ENCODE measurements around the gene DND1.
"Not testable (repeated sequence)": the region's sequence is repeated elsewhere in the genome, so short reads cannot be mapped to it uniquely, and the experiment has no call there.

Gene DND1

DNA sequence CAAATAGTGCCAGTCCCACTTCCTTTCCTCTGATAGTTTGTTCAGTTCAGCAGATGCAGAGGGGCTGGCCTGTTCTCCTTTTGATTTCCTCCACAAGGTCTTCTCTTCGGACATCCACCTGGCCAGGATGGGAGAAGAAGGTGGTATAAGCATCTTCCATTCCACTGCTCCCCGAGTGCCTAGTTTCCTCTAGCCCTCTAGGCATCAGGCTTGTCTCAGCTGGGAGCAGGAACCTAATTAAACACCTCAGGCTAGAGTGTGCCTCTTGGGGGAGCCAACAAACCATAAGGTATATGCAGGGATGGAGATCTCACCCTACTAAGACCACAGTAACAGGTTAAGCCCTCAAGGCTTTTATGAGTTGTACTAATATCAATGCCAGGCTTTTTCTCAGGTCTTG lies 835 bp upstream of the DND1 start:
- DNase-seq: no peak
- H3K36me3 Mint-ChIP-seq (ENCODE audit: low read depth): peaks cover 57% of the 10 kb centered on the region
- TF ChIP-seq, protein P1, sequence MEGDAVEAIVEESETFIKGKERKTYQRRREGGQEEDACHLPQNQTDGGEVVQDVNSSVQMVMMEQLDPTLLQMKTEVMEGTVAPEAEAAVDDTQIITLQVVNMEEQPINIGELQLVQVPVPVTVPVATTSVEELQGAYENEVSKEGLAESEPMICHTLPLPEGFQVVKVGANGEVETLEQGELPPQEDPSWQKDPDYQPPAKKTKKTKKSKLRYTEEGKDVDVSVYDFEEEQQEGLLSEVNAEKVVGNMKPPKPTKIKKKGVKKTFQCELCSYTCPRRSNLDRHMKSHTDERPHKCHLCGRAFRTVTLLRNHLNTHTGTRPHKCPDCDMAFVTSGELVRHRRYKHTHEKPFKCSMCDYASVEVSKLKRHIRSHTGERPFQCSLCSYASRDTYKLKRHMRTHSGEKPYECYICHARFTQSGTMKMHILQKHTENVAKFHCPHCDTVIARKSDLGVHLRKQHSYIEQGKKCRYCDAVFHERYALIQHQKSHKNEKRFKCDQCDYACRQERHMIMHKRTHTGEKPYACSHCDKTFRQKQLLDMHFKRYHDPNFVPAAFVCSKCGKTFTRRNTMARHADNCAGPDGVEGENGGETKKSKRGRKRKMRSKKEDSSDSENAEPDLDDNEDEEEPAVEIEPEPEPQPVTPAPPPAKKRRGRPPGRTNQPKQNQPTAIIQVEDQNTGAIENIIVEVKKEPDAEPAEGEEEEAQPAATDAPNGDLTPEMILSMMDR (IDR thresholded peaks at IDR 0.05): no peak
- peak overlapping the region; percentile 81 for H3K27ac Mint-ChIP-seq
- no peaks in the 10 kb centered on the region for H3K9me3 Mint-ChIP-seq
- H3K4me1 Mint-ChIP-seq: no peaks in the 10 kb centered on the region
- no peak overlapping the region for H3K4me3 Mint-ChIP-seq
- H3K27me3 Mint-ChIP-seq (ENCODE audit: low read depth, poor library complexity): peaks cover 4% of the 10 kb centered on the region

DNA sequence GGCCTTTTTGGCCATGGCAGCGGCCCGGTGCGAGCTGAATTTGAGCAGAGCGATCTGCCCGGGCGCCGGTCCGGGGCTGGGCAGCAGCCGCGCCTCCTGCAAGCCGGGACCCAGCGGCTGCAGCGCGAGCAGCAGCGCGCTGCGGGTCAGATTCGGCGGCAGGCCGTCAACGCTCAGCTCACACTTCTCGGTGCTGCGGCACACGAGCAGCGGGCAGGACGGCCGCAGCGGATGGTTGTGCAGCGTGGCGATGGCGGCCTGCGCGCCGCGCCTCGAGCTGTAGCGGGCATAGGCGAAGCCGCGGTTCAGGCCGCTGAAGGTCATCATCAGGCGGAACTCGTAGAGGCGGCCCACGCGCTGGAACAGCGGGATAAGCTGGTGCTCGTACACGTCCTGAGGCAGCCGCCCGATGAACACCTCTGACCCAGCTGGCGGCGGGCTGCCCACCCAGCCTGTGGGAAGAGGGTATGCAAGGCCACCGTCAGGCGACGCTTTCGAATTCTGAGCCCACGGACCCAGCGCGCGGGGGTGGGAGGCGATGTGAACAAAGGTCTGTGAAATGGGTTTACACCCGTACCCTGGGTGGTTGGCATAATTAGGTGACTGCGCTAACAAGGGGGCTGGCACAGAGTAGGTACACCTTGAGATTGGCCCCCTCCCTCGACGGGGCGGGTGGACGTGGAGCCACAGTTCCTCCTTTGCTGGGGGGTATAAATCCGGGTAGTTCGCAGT lies 755 bp downstream of the DND1 start:
- peaks cover 4% of the 10 kb centered on the region for H3K27me3 Mint-ChIP-seq (ENCODE audit: low read depth, poor library complexity)
- no peak overlapping the region for H3K27ac Mint-ChIP-seq
- H3K36me3 Mint-ChIP-seq (ENCODE audit: low read depth): peaks cover 60% of the 10 kb centered on the region
- TF ChIP-seq, protein P1 (IDR thresholded peaks at IDR 0.05): no peak
- no peaks in the 10 kb centered on the region for H3K4me1 Mint-ChIP-seq
- no peaks in the 10 kb centered on the region for H3K9me3 Mint-ChIP-seq
- DNase-seq: peak; percentile 41
- no peak overlapping the region for H3K4me3 Mint-ChIP-seq

DNA sequence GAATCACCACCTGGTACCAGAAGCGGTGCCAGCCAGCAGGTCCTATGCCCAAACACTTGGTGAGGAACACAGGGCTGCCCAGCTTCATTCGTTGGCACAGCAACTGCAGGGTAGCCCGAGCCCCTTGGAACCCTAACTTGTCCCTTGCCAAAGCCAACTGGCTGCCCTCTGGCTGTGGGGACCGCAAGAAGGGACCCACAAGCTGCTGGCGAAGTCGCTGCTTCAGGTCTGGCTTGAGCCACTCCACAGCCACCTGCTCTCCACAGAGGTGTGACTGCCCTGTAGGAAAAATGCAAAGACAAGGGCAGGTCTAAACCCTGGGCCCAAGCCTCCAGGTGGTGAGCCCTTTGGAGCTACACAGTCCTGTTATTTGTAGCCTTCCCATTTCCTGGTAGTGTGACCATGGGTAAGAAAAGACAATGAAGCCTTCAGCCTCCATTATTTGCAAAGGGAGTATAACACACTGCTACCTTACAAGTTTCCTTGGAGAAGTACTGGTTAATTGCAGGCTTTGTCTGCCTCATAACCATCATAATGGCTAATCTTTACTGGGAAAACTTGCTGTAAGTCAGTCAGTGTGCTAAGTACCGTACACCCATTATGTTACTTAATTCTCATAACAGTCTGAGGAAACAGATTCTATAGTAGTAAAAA lies 1.8 kb downstream of the DND1 start:
- peaks cover 62% of the 10 kb centered on the region for H3K36me3 Mint-ChIP-seq (ENCODE audit: low read depth)
- H3K4me3 Mint-ChIP-seq: no peak overlapping the region
- H3K27ac Mint-ChIP-seq: peak overlapping the region; percentile 39
- no peak for DNase-seq
- TF ChIP-seq, protein P1 (IDR thresholded peaks at IDR 0.05): no peak
- H3K27me3 Mint-ChIP-seq (ENCODE audit: low read depth, poor library complexity): peaks cover 4% of the 10 kb centered on the region
- peaks cover 1% of the 10 kb centered on the region for H3K4me1 Mint-ChIP-seq
- H3K9me3 Mint-ChIP-seq: no peaks in the 10 kb centered on the region

DNA sequence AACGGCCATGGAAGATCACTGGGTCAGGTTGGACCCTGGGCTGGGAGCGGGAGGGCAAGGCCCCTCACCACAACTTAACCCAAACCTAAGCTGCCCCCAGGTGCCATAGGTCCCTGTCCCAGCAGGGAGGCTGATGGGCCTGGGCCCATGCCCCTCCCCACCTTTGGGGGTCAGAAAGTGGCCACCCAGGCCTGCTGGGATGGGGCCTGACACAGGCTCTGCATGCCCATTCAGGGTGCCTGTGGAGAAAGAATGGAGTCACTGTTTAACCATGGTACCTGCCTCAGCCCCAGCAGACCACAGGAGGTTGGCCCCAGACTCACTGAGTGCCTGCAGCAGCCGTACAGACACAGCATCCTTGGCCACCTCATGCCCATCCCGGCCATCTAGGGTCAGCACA lies 2.3 kb downstream of the DND1 start:
- H3K4me3 Mint-ChIP-seq; H3K4me1 Mint-ChIP-seq; H3K27me3 Mint-ChIP-seq (ENCODE audit: low read depth, poor library complexity); H3K27ac Mint-ChIP-seq; H3K9me3 Mint-ChIP-seq; DNase-seq: not testable (repeated sequence)
- peaks cover 62% of the 10 kb centered on the region for H3K36me3 Mint-ChIP-seq (ENCODE audit: low read depth)

DNA sequence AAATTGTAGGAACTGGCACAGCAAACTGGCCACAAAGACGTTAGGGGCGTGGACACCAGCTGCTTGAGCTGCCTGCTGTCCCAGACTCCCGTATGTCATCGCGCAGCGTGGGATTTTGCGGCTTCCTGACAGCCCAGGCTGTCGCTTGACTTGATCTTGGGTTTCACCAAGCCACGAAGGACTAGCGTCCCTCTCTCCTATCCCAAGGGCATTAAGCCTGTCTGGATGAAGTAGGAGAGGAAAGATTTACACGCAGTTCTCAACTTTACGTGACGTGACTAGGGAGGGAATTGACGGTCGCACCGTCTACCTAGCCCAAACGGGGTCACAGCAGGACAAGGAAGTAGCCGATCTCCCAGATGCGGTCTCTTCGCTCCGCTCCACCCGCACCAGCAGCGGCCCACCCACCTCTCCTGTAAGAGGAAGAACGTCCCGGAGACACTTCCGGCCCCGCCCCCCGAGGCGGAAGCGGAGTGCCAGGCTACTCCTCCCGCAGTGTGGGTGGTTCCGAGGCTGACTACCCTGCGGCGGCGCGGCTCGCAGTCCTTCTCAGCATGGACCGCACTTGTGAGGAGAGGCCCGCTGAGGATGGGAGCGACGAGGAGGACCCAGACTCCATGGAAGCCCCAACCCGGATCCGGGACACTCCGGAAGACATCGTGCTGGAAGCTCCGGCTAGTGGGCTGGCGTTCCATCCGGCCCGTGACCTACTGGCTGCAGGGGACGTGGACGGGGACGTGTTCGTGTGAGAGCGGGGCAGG lies 8.8 kb downstream of the DND1 start, which contains the start of gene WDR55:
Gene WDR55, plus strand, starts transcription at position 546 of the 761 bp plus-strand sequence. Its CDS starts 9 bp downstream, at position 555.
- TF ChIP-seq, protein P1 (IDR thresholded peaks at IDR 0.05): no peak
- Mint-ChIP-seq H3K36me3 (ENCODE audit: low read depth) (peaks cover 69% of the 10 kb centered on the region), H3K4me3 (peak within 1 kb of the TSS; percentile 100), H3K4me1 (peaks cover 21% of the 10 kb centered on the region), H3K9me3 (no peaks in the 10 kb centered on the region), H3K27me3 (ENCODE audit: low read depth, poor library complexity) (peaks cover 3% of the 10 kb centered on the region), H3K27ac (peak within 1 kb of the TSS; percentile 97)
- peak; percentile 94 for DNase-seq

DNA sequence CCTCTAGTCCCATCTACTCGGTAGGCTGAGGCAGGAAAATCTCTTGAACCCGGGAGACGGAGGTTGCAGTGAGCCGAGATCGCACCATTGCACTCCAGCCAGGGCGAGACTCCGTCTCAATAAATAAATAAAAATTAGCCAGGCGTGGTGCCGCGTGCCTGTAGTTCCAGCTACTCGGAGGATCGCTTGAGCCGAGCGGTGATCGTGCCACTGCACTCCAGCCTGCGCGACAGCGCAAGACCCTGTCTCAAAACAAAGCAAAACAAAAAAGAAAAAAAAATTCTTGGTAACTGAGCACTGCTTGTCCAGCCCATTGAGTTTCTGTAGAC lies 9.4 kb downstream of the DND1 start:
- Mint-ChIP-seq H3K36me3 (ENCODE audit: low read depth) (peaks cover 69% of the 10 kb centered on the region), H3K4me3 (peak overlapping the region; percentile 100), H3K9me3 (no peaks in the 10 kb centered on the region), H3K4me1 (peaks cover 21% of the 10 kb centered on the region), H3K27me3 (ENCODE audit: low read depth, poor library complexity) (peaks cover 3% of the 10 kb centered on the region), H3K27ac (peak overlapping the region; percentile 97)
- no peak for DNase-seq
- TF ChIP-seq, protein P1 (IDR thresholded peaks at IDR 0.05): no peak

DNA sequence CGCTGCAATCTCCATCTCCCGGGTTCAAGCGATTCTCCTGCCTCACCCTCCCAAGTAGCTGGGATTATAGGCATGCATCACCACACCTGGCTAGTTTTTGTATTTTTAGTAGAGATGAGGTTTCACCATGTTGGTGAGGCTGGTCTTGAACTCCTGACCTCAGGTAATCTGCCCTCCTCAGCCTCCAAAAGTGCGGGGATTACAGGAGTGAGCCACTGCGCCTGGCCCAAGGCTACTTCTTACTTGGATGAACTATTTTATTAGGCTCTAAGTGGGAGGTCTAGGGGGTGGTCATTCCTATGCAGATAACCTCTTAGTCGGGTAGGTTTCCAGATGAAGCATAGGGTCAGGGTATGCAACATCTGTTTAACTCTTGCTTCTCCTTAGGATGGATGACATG lies 13.0 kb downstream of the DND1 start:
- H3K4me3 Mint-ChIP-seq; DNase-seq; H3K27ac Mint-ChIP-seq; H3K9me3 Mint-ChIP-seq; H3K27me3 Mint-ChIP-seq (ENCODE audit: low read depth, poor library complexity): not testable (repeated sequence)
- Mint-ChIP-seq H3K4me1 (peaks cover 14% of the 10 kb centered on the region), H3K36me3 (ENCODE audit: low read depth) (peaks cover 73% of the 10 kb centered on the region)
